Activated naive CD4-positive, alpha-beta T cell treated with Interleukin-2 at 50 U/mL for 16 hours (primary cell): ENCODE data around the gene SSH2.
"Not testable (repeated sequence)": the region's sequence is repeated elsewhere in the genome, so short reads cannot be mapped to it uniquely, and the experiment has no call there.

Source experiments
- DNase-seq: peaks from one replicate; pipeline ENCODE4 v3.0.0-alpha.2; 2020

The SSH2 gene

GRCh38 chr17:29930409-29931010, 482 bp upstream of the SSH2 start:
- no peak for DNase-seq

- no peak for DNase-seq
Observed at GRCh38 chr17:29929006-29929532, 959 bp downstream of the SSH2 start.

- no peak for DNase-seq
Observed at GRCh38 chr17:29927546-29927945, 2.5 kb downstream of the SSH2 start.

GRCh38 chr17:29924786-29925185, 5.2 kb downstream of the SSH2 start:
- no peak for DNase-seq

- no peak for DNase-seq
Observed at GRCh38 chr17:29918922-29919856, 10.8 kb downstream of the SSH2 start.

- DNase-seq = no peak
Observed at GRCh38 chr17:29918016-29918415, 12.0 kb downstream of the SSH2 start.

- DNase-seq = no peak
Observed at GRCh38 chr17:29914819-29915537, 15.1 kb downstream of the SSH2 start.

- DNase-seq = no peak
Observed at GRCh38 chr17:29911641-29912177, 18.3 kb downstream of the SSH2 start.

- no peak for DNase-seq
Observed at GRCh38 chr17:29909236-29910003, 20.6 kb downstream of the SSH2 start.

- DNase-seq = no peak
Observed at GRCh38 chr17:29906969-29907368, 23.1 kb downstream of the SSH2 start.

GRCh38 chr17:29905879-29906167, 24.2 kb downstream of the SSH2 start:
- DNase-seq = no peak

GRCh38 chr17:29905086-29905878, 24.7 kb downstream of the SSH2 start:
- no peak for DNase-seq

- DNase-seq = no peak
Observed at GRCh38 chr17:29903471-29903870, 26.6 kb downstream of the SSH2 start.

- not testable (repeated sequence) for DNase-seq
Observed at GRCh38 chr17:29897136-29897535, 32.9 kb downstream of the SSH2 start.

GRCh38 chr17:29892201-29892600, 37.8 kb downstream of the SSH2 start:
- no peak for DNase-seq

GRCh38 chr17:29891131-29891530, 38.9 kb downstream of the SSH2 start:
- DNase-seq = no peak

- no peak for DNase-seq
Observed at GRCh38 chr17:29885031-29885640, 44.9 kb downstream of the SSH2 start.

GRCh38 chr17:29883497-29883896, 46.5 kb downstream of the SSH2 start:
- no peak for DNase-seq

GRCh38 chr17:29881256-29881655, 48.8 kb downstream of the SSH2 start:
- DNase-seq = no peak

- DNase-seq = no peak
Observed at GRCh38 chr17:29880031-29880430, 50.0 kb downstream of the SSH2 start.

- DNase-seq = no peak
Observed at GRCh38 chr17:29874931-29875596, 55.0 kb downstream of the SSH2 start.
